Cardiac septum (tissue), 1 donor: ENCODE results near the gene KRT7. TPM values are rescaled to one million over a fixed set of nuclear protein-coding genes. Genes with fewer than 3 reads are reported as not detected.
A peak's percentile ranks its signal among the peaks of the same experiment; 100 is the strongest.

Experiments used
- DNase-seq: peaks from one replicate; pipeline ENCODE4 v3.0.0-alpha.2; 2020; ENCODE audit warnings: low spot score
- intact Hi-C: fragments of 100-400 bp; cut with DNase I; formaldehyde crosslinking; loops from one replicate; pipeline ENCODE4 v1.14.0; 2022
- total RNA-seq: library from RNA; stranded (reverse); fragmentation: NEBNext Ultra II Directional; extraction: Animal tissue kit (Norgen Biotek cat#: 25700); gene quantifications from one replicate; pipeline ENCODE4 v1.2.1, GENCODE V29; 2021
- donor health status: DM: no; HTN: no; CAD: no.

KRT7 gene
- total RNA-seq, 1 donor from 2014 or later: 1.2 TPM

GRCh38 chr12:52224151-52224550, 8.9 kb upstream of the KRT7 start:
- DNase-seq: no peak
- intact Hi-C loops: no loop called here

- peak; percentile 27 for DNase-seq
- intact Hi-C loops: no loop called here
Observed at GRCh38 chr12:52225752-52226151, 7.3 kb upstream of the KRT7 start.

- no peak for DNase-seq
- intact Hi-C loops: no loop called here
Observed at GRCh38 chr12:52226446-52226845, 6.6 kb upstream of the KRT7 start.

GRCh38 chr12:52227606-52228166, 5.4 kb upstream of the KRT7 start:
- intact Hi-C loops: no loop called here
- DNase-seq: no peak

- intact Hi-C loops: no loop called here
- no peak for DNase-seq
Observed at GRCh38 chr12:52228366-52228765, 4.7 kb upstream of the KRT7 start.

GRCh38 chr12:52228931-52229330, 4.1 kb upstream of the KRT7 start:
- DNase-seq: peak; percentile 46
- intact Hi-C loops: no loop called here

GRCh38 chr12:52229836-52230343, 3.2 kb upstream of the KRT7 start:
- intact Hi-C loops: no loop called here
- peak; percentile 38 for DNase-seq

- intact Hi-C loops: no loop called here
- peak; percentile 71 for DNase-seq
Observed at GRCh38 chr12:52230364-52231281, 2.4 kb upstream of the KRT7 start.

- intact Hi-C loops: no loop called here
Observed at GRCh38 chr12:52231305-52232202, 1.5 kb upstream of the KRT7 start.

GRCh38 chr12:52232203-52232673, 805 bp upstream of the KRT7 start:
- intact Hi-C loops: no loop called here
- peak; percentile 54 for DNase-seq

More at GRCh38 chr12:52231305-52232202, 1.5 kb upstream of the KRT7 start:
- DNase-seq: peak; percentile 66

- intact Hi-C loops: no loop called here
- DNase-seq: peak; percentile 59
Observed at GRCh38 chr12:52233462-52234207, 592 bp downstream of the KRT7 start.

GRCh38 chr12:52234223-52234810, 1.3 kb downstream of the KRT7 start:
- intact Hi-C loops: no loop called here
- peak; percentile 66 for DNase-seq

- DNase-seq: peak; percentile 70
- intact Hi-C loops: no loop called here
Observed at GRCh38 chr12:52235001-52235764, 2.1 kb downstream of the KRT7 start.

- peak; percentile 63 for DNase-seq
- intact Hi-C loops: no loop called here
Observed at GRCh38 chr12:52235822-52236361, 2.8 kb downstream of the KRT7 start.

- peak; percentile 47 for DNase-seq
- intact Hi-C loops: no loop called here
Observed at GRCh38 chr12:52236386-52237050, 3.5 kb downstream of the KRT7 start.

GRCh38 chr12:52238207-52238840, 5.3 kb downstream of the KRT7 start:
- peak; percentile 19 for DNase-seq
- intact Hi-C loops: no loop called here
